Fibroblast of skin of left quadriceps (primary cell): Measurements from ENCODE around the gene MORN4.

Source experiments
- DNase-seq, 2 experiments: peaks; one replicate each; pipeline ENCODE4 v3.0.0-alpha.2; 2013; ENCODE audit warnings: low read depth in 2 of 2

MORN4 gene

GRCh38 chr10:97573672-97574071 is 59.6 kb downstream of the MORN4 start:
- DNase-seq, result no peak

GRCh38 chr10:97573021-97573420 is 60.3 kb downstream of the MORN4 start:
- no peak for DNase-seq

GRCh38 chr10:97572214-97572989 is 60.9 kb downstream of the MORN4 start, which contains the start of gene ANKRD2:
Gene ANKRD2 (plus strand): TSS chr10:97572779. CDS start chr10:97572789, 10 bp downstream.
- DNase-seq, result peak in 1 of 2 experiments; percentile 32

GRCh38 chr10:97571622-97572021 is 61.7 kb downstream of the MORN4 start:
- no peak for DNase-seq

GRCh38 chr10:97570789-97571471 is 62.4 kb downstream of the MORN4 start:
- DNase-seq, result no peak

DNA sequence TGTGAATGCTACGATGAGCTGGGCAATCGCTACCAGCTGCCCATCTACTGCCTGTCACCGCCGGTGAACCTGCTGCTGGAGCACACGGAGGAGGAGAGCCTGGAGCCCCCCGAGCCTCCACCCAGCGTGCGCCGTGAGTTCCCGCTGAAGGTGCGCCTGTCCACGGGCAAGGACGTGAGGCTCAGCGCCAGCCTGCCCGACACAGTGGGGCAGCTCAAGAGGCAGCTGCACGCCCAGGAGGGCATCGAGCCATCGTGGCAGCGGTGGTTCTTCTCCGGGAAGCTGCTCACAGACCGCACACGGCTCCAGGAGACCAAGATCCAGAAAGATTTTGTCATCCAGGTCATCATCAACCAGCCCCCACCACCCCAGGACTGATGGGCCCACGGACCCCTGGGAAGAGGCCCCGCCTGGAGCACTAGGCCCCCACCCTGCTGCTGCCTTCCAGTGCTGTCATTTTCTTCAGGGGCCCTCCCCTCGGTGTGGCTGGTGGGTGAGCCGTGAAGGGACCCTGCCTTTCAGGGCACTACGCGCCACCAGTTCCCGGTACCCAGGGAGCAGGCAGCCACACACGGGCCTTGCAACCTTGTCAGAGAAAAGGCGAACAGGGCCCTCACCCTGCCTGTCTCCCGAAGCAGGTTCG is 63.0 kb downstream of the MORN4 start:
- DNase-seq, result no peak

DNA sequence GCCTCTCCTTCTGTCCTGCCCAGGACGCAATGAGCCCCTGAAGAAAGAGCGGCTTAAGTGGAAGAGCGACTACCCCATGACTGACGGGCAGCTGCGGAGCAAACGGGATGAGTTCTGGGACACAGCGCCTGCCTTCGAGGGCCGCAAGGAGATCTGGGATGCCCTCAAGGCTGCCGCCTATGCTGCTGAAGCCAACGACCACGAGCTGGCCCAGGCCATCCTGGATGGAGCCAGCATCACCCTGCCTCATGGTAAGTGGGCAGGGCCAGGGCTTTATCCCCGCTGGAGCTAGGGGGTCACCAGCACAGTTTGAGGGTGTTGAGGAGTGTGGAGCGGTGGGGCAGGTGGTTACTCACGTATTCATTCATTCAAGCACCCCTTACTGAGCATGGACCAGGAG is 65.4 kb downstream of the MORN4 start:
- DNase-seq, result no peak

- no peak for DNase-seq
These were observed 66.8 kb downstream of the MORN4 start for GRCh38 chr10:97566336-97566996.

DNA sequence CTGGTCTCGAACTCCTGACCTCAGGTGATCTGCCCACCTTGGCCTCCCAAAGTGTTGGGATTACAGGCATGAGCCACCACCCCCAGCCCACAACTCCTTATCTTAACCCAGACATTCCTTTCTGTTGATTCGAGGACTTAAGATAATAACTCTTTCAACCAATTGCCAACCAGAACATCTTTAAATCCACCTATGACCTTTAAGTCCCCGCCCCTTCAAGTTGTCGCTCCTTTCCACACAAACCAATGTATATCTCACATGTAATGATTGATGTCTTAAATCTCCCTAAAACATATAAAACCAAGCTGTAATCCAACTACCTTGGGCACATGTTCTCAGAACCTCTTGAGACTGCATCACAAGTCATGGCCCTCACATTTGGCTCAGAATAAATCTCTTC is 68.5 kb downstream of the MORN4 start:
- no peak for DNase-seq
